Muscle of back (tissue), 11 donors: ENCODE measurements around the gene ASB13. TPM values are rescaled to one million over a fixed set of nuclear protein-coding genes. Genes with fewer than 3 reads are reported as not detected.

ENCODE experiments used
- DNase-seq, 3 donors: peaks; one replicate each; pipeline versions ENCODE4 v3.0.0 to v3.0.0-alpha.2; 2013
- polyA plus RNA-seq, 10 donors: library from polyadenylated mRNA; unstranded; fragments of 120-200 nt; gene quantifications; one replicate each; pipeline ENCODE4 v1.2.1, GENCODE V29; 2013; ENCODE audit not compliant: insufficient read length in 10 of 10

Gene ASB13
- polyA plus RNA-seq, 10 donors = 9.0 to 15.5 (median 11.8) TPM

DNA sequence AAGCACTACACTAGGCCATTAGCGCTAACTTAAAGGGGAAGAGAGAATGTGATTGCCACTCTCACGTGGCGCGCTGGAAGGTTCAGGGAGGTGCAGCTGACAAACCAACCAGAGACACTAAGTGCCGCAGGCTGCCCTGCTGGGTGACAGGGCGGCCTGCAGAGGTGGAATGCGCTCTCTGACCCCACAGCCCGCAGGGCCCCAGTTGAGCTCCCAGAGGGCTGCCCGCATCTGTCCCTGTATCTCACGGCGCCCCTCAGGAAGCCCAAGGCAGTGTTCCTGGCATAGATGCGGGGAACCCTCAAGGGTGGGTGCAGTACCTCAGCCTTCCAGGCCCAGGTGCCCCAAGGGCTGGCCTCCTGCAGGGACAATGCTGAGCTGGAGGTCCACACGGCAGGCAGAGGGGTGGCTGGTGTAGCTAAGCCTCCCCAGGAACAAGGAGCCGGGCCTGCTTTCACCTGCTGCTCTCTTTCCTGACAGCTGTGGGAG lies 75.0 kb downstream of the ASB13 start:
- no peak for DNase-seq

DNA sequence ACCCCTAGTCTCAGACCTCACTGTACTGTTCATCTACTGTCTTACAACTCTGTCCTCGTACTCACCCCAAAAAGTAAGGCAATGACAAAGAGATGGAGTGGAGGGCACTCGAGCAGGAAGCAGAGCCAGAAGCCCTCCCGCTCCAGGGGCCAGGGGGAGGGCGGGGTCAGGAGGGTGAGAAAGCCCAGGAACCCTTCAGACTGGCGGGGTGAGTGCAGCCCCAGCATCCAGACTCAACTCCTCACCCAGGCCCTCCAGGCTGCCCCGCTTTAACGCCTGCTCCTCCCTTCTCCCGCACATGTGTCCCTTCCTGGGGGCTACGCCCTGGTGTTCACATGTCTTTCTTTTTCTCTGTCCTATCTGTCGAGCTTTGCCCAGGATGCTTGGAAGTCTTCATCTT lies 75.6 kb downstream of the ASB13 start:
- no peak for DNase-seq

DNA sequence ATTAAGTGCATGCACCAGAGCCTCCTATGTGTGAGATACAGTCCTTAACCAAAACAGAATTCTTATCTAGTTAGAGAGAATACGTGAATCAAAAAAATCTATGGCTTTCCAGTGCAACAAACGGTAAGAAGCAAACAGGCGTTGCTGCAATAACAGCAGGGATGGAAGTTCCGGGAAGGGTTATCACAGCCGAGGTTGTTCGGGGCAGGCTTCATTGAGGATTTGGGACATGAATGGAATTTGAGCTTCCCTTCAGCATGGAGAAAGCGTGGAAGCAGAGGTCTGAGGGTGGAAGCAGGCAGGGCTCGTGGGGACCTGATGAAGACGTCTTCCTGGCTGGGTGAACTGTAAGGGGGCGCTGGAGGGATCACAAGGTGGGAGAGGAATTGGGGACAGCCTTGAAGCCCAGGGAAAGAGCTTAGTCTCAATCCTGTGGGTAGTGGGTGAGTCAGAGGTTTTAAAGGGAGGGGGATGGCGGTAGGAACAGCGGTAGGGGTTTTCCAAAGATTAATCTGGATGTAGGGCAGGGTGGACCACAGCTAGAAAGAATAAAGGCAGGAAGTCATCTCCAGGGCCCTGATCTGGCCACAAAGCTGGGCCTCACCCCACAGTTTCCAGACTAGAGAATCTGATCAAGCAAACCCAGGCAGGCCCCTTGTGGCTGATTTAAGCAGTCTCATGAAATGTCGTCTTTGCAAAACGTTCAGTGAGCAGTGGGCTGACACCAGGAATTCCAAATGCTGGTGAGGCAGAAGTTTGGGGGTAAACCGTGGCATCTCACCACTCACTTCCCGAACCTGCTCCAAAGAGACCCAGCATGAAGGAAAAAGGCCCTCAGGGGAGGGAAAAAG lies 76.5 kb downstream of the ASB13 start:
- peak in 2 of 3 donors; percentile 34 to 57 for DNase-seq

DNA sequence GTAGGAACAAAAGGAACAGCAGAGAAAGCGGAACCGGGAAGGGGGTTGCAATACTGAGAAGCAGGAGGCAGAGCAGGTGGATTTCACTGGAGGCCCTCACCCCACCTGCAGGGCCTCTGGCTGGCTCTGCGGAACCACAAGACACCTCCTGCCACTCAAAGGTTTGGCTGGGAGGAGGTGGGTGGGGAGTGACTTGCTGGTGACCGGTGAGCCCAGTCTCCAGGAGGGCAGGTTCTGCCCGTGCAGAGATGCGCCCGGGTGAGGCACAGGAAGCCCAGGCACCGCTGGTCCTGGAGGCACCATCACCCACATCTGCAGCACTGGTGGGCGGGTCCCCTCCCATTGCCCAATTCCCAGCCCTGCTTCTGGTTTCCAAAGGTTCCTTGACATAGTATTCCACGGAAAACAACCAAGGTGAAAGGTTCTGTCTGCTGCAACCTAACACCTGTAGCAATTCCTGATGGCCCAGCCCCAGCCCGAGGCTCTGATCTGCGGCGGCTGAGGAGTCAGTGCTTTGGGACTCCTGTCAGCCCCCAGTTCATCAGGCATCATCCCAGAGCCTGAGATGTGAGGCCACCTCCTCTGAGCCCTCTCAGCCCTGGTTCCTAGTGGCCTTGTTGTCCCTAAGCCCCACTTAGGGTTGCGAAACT lies 77.3 kb downstream of the ASB13 start:
- DNase-seq = no peak

Other genes with a start within 250 kb of the ASB13 start
- gene CALML5, start 167.0 kb downstream of the ASB13 start, polyA plus RNA-seq = 1 to 10 TPM in 2 of 10 donors, not detected in 8; 1.7 to 6.5 TPM
- under 1 TPM; 0.10 to 0.49 (median 0.19) TPM for gene CALML3, start 141.6 kb downstream of the ASB13 start, polyA plus RNA-seq
- 10 to 100 TPM; 24.9 to 38.7 (median 34.1) TPM for gene TASOR2, start 18.2 kb upstream of the ASB13 start, polyA plus RNA-seq
- 100 to 1,000 TPM; 226 to 309 (median 262) TPM for gene GDI2, start 146.8 kb upstream of the ASB13 start, polyA plus RNA-seq
- gene ANKRD16, start 223.3 kb upstream of the ASB13 start, polyA plus RNA-seq = 1 to 10 TPM; 4.5 to 7.5 (median 5.8) TPM
- 10 to 100 TPM; 40.1 to 59.4 (median 46.8) TPM for gene FBH1, start 223.6 kb upstream of the ASB13 start, polyA plus RNA-seq